HFFc6 (cell line): ENCODE results near the gene CD79A. TPM values are rescaled to one million over a fixed set of nuclear protein-coding genes. Genes with fewer than 3 reads are reported as not detected.
A peak's percentile ranks its signal among the peaks of the same experiment; 100 is the strongest.

ENCODE experiments used
- DNase-seq: peaks from one replicate; pipeline ENCODE4 v3.0.0-alpha.2; 2018
- H3K27ac Mint-ChIP-seq: 2 replicates; pipeline ENCODE4 v1.8.0; 2020; ENCODE audit warnings: mild to moderate bottlenecking, mixed read lengths
- H3K27me3 Mint-ChIP-seq: 2 replicates; pipeline ENCODE4 v1.8.0; 2021; ENCODE audit warnings: mild to moderate bottlenecking, moderate library complexity, mixed read lengths; ENCODE audit not compliant: insufficient read depth
- H3K36me3 Mint-ChIP-seq: 2 replicates; pipeline ENCODE4 v1.8.0; 2021; ENCODE audit warnings: low read depth, mixed read lengths
- H3K4me1 Mint-ChIP-seq: 2 replicates; pipeline ENCODE4 v1.8.0; 2020; ENCODE audit warnings: low read depth, mixed read lengths
- H3K4me3 Mint-ChIP-seq: 2 replicates; pipeline ENCODE4 v1.8.0; 2020; ENCODE audit warnings: mild to moderate bottlenecking, moderate library complexity, mixed read lengths
- H3K9me3 Mint-ChIP-seq: 2 replicates; pipeline ENCODE4 v1.8.0; 2020; ENCODE audit warnings: mild to moderate bottlenecking, mixed read lengths
- CTCF ChIP-seq: fragments of 200-600 bp; sonication (generic); IDR thresholded peaks from 2 replicates; pipeline ENCODE4 v1.5.0; 2021; ENCODE audit warnings: antibody characterized with exemption, mild to moderate bottlenecking
- total RNA-seq, 6 experiments: library from RNA; stranded (reverse); fragmentation: NEBNext Ultra II Directional; extraction: Animal tissue kit (Norgen Biotek cat#: 25700); gene quantifications; 2 replicates in 1 of 6; 3 replicates in 5 of 6; pipeline ENCODE4 v1.2.3, GENCODE V29; 2021

Gene CD79A
- total RNA-seq, 6 experiments from 2014 or later, result 0.23 to 0.62 (median 0.35) TPM; not detected in 2

GRCh38 chr19:41859618-41860418 is 17.3 kb upstream of the CD79A start, which contains the start of gene RPS19:
Gene RPS19, plus strand, starts transcription at chr19:41860255. Its CDS starts 520 bp downstream, at chr19:41860775.
- Mint-ChIP-seq H3K9me3 (no peaks in the 10 kb centered on the region), H3K27ac (peak within 1 kb of the TSS; percentile 96), H3K4me1 (peaks cover 44% of the 10 kb centered on the region), H3K4me3 (peak within 1 kb of the TSS; percentile 99), H3K27me3 (peaks cover 15% of the 10 kb centered on the region), H3K36me3 (peaks cover 40% of the 10 kb centered on the region)
- DNase-seq, result peak; percentile 98
- TF ChIP-seq CTCF, result peak; percentile 86

- Mint-ChIP-seq H3K27ac (peak overlapping the region; percentile 96), H3K27me3 (peaks cover 17% of the 10 kb centered on the region), H3K4me1 (peaks cover 44% of the 10 kb centered on the region), H3K4me3 (peak overlapping the region; percentile 99), H3K9me3 (no peaks in the 10 kb centered on the region), H3K36me3 (peaks cover 44% of the 10 kb centered on the region)
- no peak for DNase-seq
- no peak for TF ChIP-seq CTCF
Measured at GRCh38 chr19:41860419-41861115, 16.5 kb upstream of the CD79A start.

DNA sequence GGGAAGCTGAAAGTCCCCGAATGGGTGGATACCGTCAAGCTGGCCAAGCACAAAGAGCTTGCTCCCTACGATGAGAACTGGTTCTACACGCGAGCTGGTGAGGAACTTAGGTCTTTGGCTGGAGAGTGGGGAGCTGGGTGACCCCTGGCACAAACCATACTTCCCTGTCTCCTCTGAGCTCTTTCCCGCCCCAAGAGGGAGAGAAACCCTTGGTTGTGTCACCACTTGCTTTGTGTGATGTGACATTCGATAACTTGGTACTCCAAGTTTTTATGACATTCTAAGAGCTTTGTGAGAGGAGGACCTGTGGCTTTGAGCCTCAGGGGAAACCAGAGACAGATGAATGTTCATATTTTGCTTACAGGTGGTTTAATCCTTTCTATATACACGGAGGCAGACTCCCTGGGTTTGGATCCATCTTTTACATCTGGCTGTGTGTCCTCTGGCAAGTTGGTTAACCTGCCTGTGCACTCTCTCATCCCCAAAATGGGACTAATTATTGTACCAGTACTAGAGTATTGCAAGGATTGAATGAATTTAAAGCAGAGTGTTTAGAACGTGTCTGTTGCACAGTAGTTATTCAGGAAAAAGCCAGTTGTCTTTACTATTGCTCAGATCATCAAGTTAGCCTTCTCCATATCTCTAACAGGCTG is 15.8 kb upstream of the CD79A start:
- peaks cover 46% of the 10 kb centered on the region for H3K36me3 Mint-ChIP-seq
- H3K27me3 Mint-ChIP-seq, result peaks cover 17% of the 10 kb centered on the region
- peak overlapping the region; percentile 96 for H3K27ac Mint-ChIP-seq
- H3K4me1 Mint-ChIP-seq, result peaks cover 44% of the 10 kb centered on the region
- no peak for TF ChIP-seq CTCF
- no peaks in the 10 kb centered on the region for H3K9me3 Mint-ChIP-seq
- no peak for DNase-seq
- H3K4me3 Mint-ChIP-seq, result peak overlapping the region; percentile 99

DNA sequence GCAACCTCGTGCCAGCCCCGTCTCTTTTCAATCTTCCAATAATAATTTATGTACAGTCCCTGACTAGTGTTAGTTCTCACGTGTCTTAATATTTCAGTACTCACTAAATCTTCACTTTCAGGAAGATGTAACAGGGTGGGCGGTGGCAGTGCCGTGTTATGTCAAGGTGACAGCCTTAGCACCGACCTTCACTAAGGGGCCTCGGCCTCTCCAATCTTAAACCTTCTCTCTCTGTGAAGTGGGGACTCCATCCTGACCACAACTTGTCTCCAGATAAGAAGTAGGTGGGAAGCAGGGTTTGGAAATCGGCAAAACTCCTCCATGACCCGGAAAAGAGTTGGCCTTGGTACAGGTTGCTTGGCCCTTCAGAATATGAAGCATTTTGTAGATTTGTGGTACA is 15.2 kb upstream of the CD79A start:
- H3K4me3 Mint-ChIP-seq, result peak overlapping the region; percentile 99
- H3K9me3 Mint-ChIP-seq, result no peaks in the 10 kb centered on the region
- no peak for DNase-seq
- H3K36me3 Mint-ChIP-seq, result peaks cover 48% of the 10 kb centered on the region
- H3K4me1 Mint-ChIP-seq, result peaks cover 44% of the 10 kb centered on the region
- TF ChIP-seq CTCF, result no peak
- peaks cover 17% of the 10 kb centered on the region for H3K27me3 Mint-ChIP-seq
- H3K27ac Mint-ChIP-seq, result peak overlapping the region; percentile 96

DNA sequence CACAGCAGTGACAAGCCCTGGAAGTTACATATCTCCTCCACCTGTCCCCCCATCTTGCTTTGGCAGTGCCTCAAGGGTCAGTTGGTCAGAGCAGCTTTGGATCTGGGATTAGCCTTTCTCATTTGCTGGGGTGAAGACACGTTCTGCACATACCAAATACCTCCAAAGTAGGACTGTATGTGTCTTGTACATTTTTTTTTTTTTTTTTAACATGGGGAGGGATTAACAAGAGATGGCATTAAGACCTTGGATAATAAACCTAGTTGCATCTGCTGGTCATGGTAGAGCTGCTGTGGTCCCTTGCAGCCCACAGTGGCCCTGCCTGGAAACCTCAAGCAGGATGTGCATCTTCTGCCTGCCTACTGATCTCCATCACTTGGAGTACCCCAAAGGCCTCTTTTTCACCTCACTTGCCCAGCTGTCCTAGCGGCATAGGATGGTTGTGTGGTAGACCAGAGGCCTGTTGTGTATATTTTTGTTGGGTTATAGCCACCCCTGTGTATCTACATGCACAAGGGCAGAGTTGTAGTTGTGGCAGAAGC is 14.6 kb upstream of the CD79A start:
- no peak for TF ChIP-seq CTCF
- Mint-ChIP-seq H3K4me1 (peaks cover 44% of the 10 kb centered on the region), H3K27me3 (peaks cover 15% of the 10 kb centered on the region), H3K9me3 (no peaks in the 10 kb centered on the region), H3K4me3 (peak overlapping the region; percentile 99), H3K27ac (peak overlapping the region; percentile 62), H3K36me3 (peaks cover 48% of the 10 kb centered on the region)
- no peak for DNase-seq
